H9 (cell line): ENCODE data around the gene DNAJC5. TPM values are rescaled to one million over a fixed set of nuclear protein-coding genes. Genes with fewer than 3 reads are reported as not detected.

Experiments used
- DNase-seq: peaks from one replicate; pipeline ENCODE4 v3.0.0-alpha.2; 2017
- H2AFZ ChIP-seq: one replicate; pipeline ENCODE4 v1.6.1; 2013; ENCODE audit warnings: mild to moderate bottlenecking, low read length, control low read depth, moderate library complexity
- H2AK5ac ChIP-seq: 2 replicates; pipeline ENCODE4 v1.6.1; 2013; ENCODE audit warnings: low read length, control low read depth, mixed read lengths; ENCODE audit not compliant: insufficient read length
- H2BK120ac ChIP-seq: one replicate; pipeline ENCODE4 v1.6.1; 2013; ENCODE audit warnings: low read depth, mild to moderate bottlenecking, low read length, control low read depth, inconsistent platforms; ENCODE audit not compliant: poor library complexity, severe bottlenecking
- H2BK12ac ChIP-seq: 2 replicates; pipeline ENCODE4 v1.6.1; 2013; ENCODE audit warnings: low read length, control low read depth, mixed read lengths, low read depth; ENCODE audit not compliant: insufficient read length
- H2BK15ac ChIP-seq: 2 replicates; pipeline ENCODE4 v1.6.1; 2013; ENCODE audit warnings: low read depth, low read length, control low read depth
- H2BK20ac ChIP-seq: one replicate; pipeline ENCODE4 v1.6.1; 2013; ENCODE audit warnings: low read depth, mild to moderate bottlenecking, low read length, control low read depth, inconsistent platforms; ENCODE audit not compliant: poor library complexity, severe bottlenecking
- H2BK5ac ChIP-seq: 2 replicates; pipeline ENCODE4 v1.6.1; 2013; ENCODE audit warnings: low read length, control low read depth, mixed read lengths; ENCODE audit not compliant: insufficient read length
- H3K14ac ChIP-seq: 2 replicates; pipeline ENCODE4 v1.6.1; 2013; ENCODE audit warnings: low read length, control low read depth; ENCODE audit not compliant: insufficient read depth
- H3K18ac ChIP-seq: 2 replicates; pipeline ENCODE4 v1.6.1; 2013; ENCODE audit warnings: low read depth, mild to moderate bottlenecking, mixed read lengths, low read length, control low read depth; ENCODE audit not compliant: insufficient read length
- H3K23ac ChIP-seq: 2 replicates; pipeline ENCODE4 v1.6.1; 2013; ENCODE audit warnings: low read length, control low read depth, mixed read lengths, low read depth; ENCODE audit not compliant: insufficient read length
- H3K23me2 ChIP-seq: 2 replicates; pipeline ENCODE4 v1.6.1; 2013; ENCODE audit warnings: low read depth, mild to moderate bottlenecking, mixed read lengths, low read length, control low read depth; ENCODE audit not compliant: insufficient read length, poor library complexity, severe bottlenecking
- H3K27ac ChIP-seq: 2 replicates; pipeline ENCODE4 v1.5.1; 2013; ENCODE audit warnings: low read length, control low read depth, mixed read lengths, low read depth; ENCODE audit not compliant: insufficient read length
- H3K27me3 ChIP-seq: 2 replicates; pipeline ENCODE4 v1.6.1; 2013; ENCODE audit warnings: low read length, control low read depth, inconsistent platforms; ENCODE audit not compliant: insufficient read depth
- H3K4ac ChIP-seq: 2 replicates; pipeline ENCODE4 v1.6.1; 2013; ENCODE audit warnings: low read depth, mild to moderate bottlenecking, control low read depth, inconsistent platforms, low read length, moderate library complexity
- H3K4me1 ChIP-seq: 2 replicates; pipeline ENCODE4 v1.6.1; 2013; ENCODE audit warnings: low read length, control low read depth, inconsistent platforms; ENCODE audit not compliant: insufficient read depth
- H3K4me2 ChIP-seq: 2 replicates; pipeline ENCODE4 v1.6.1; 2013; ENCODE audit warnings: low read length, control low read depth, mixed read lengths; ENCODE audit not compliant: insufficient read length, insufficient read depth
- H3K56ac ChIP-seq: 2 replicates; pipeline ENCODE4 v1.6.1; 2013; ENCODE audit warnings: low read depth, mild to moderate bottlenecking, mixed read lengths, low read length, control low read depth; ENCODE audit not compliant: insufficient read length
- H3K79me1 ChIP-seq: 2 replicates; pipeline ENCODE4 v1.6.1; 2013; ENCODE audit warnings: low read depth, mild to moderate bottlenecking, moderate library complexity, low read length, control low read depth, inconsistent platforms; ENCODE audit not compliant: insufficient read depth, poor library complexity, severe bottlenecking
- H3K79me2 ChIP-seq: 2 replicates; pipeline ENCODE4 v1.6.1; 2013; ENCODE audit warnings: low read length, control low read depth, inconsistent platforms; ENCODE audit not compliant: insufficient read depth
- H3K9ac ChIP-seq: 2 replicates; pipeline ENCODE4 v1.6.1; 2013; ENCODE audit warnings: low read length, control low read depth, mixed read lengths; ENCODE audit not compliant: insufficient read length; ENCODE audit errors: extremely low read depth
- H3K9me3 ChIP-seq: one replicate; pipeline ENCODE4 v1.6.1; 2013; ENCODE audit warnings: low read depth, low read length, inconsistent platforms; ENCODE audit not compliant: control insufficient read depth
- H3T11ph ChIP-seq: one replicate; pipeline ENCODE4 v1.6.1; 2013; ENCODE audit warnings: mild to moderate bottlenecking, low read length, control low read depth, inconsistent platforms
- H4K20me1 ChIP-seq: one replicate; pipeline ENCODE4 v1.6.1; 2013; ENCODE audit not compliant: control insufficient read depth, insufficient read length, insufficient read depth
- H4K5ac ChIP-seq: 2 replicates; pipeline ENCODE4 v1.6.1; 2013; ENCODE audit warnings: low read depth, mild to moderate bottlenecking, mixed read lengths, low read length, control low read depth; ENCODE audit not compliant: insufficient read length
- H4K8ac ChIP-seq: replicated peaks from 2 replicates; pipeline ENCODE4 v1.6.1; 2013; ENCODE audit warnings: low read length, control low read depth, mixed read lengths, low read depth; ENCODE audit not compliant: insufficient read length
- H4K91ac ChIP-seq: 2 replicates; pipeline ENCODE4 v1.6.1; 2013; ENCODE audit warnings: low read depth, mild to moderate bottlenecking, moderate library complexity, mixed read lengths, low read length, control low read depth; ENCODE audit not compliant: insufficient read length
- H3K27ac Mint-ChIP-seq, 3 experiments: 2 replicates in 2 of 3; 3 replicates in 1 of 3; pipeline ENCODE4 v1.8.0; 2020 to 2021; ENCODE audit warnings: mixed read lengths in 3 of 3, mild to moderate bottlenecking in 1 of 3, moderate library complexity in 1 of 3
- H3K27me3 Mint-ChIP-seq: 2 replicates; pipeline ENCODE4 v1.8.0; 2021; ENCODE audit warnings: low read depth, mild to moderate bottlenecking, moderate library complexity, mixed read lengths
- H3K36me3 Mint-ChIP-seq, 3 experiments: 2 replicates in 2 of 3; 3 replicates in 1 of 3; pipeline ENCODE4 v1.8.0; 2020 to 2021; ENCODE audit warnings: low read depth in 3 of 3, mixed read lengths in 3 of 3; ENCODE audit not compliant: insufficient read depth in 1 of 3
- H3K4me1 Mint-ChIP-seq, 2 experiments: 2 replicates each; pipeline ENCODE4 v1.8.0; 2020; ENCODE audit warnings: mixed read lengths in 2 of 2
- H3K4me3 Mint-ChIP-seq, 2 experiments: 2 replicates in 1 of 2; 3 replicates in 1 of 2; pipeline ENCODE4 v1.8.0; 2020 to 2021; ENCODE audit warnings: mild to moderate bottlenecking in 2 of 2, mixed read lengths in 2 of 2, moderate library complexity in 1 of 2
- H3K9me3 Mint-ChIP-seq, 2 experiments: 2 replicates in 1 of 2; 3 replicates in 1 of 2; pipeline ENCODE4 v1.8.0; 2020; ENCODE audit warnings: mild to moderate bottlenecking in 2 of 2, mixed read lengths in 2 of 2, moderate library complexity in 1 of 2
- WGBS: extraction: QIAGEN DNeasy Blood & Tissue Kit; methylation state at CpG from one replicate; pipeline ENCODE4 v1.1.7; 2013; ENCODE audit warnings: missing lambda C conversion rate, low lambda C conversion rate, mixed read lengths; ENCODE audit not compliant: insufficient read length; ENCODE audit errors: extremely low coverage; 5-methylcytosine and 5-hydroxymethylcytosine counted together
- total RNA-seq: library from RNA; stranded (reverse); gene quantifications from 2 replicates; pipeline ENCODE4 v1.2.1, GENCODE V29; 2021
- TF ChIP-seq, protein P1 (sequence below): fragments of 200-600 bp; sonication (generic); conservative IDR thresholded peaks from 3 replicates; pipeline ENCODE4 v1.8.0; 2021; ENCODE audit warnings: antibody characterized with exemption, mild to moderate bottlenecking

The DNAJC5 gene
- total RNA-seq, 1 experiment from 2014 or later, result 43.0 TPM

GRCh38 chr20:63945031-63945658 lies 50.2 kb downstream of the DNAJC5 start:
- Mint-ChIP-seq H3K27me3 (no peaks in the 10 kb centered on the region), H3K4me1 (peaks cover 16 to 30% of the 10 kb centered on the region in 2 experiments), H3K27ac (peak overlapping the region in 1 of 3 experiments; percentile 23; a peak in 2 of 7 replicates), H3K36me3 (peaks cover 5 to 29% (median 22%) of the 10 kb centered on the region in 3 experiments), H3K4me3 (no peak overlapping the region), H3K9me3 (peaks cover 4 to 7% of the 10 kb centered on the region in 2 experiments; a peak in 3 of 5 replicates)
- Histone ChIP-seq H3K14ac (no peak overlapping the region), H3K9ac (no peak overlapping the region), H3K79me1 (no peaks in the 10 kb centered on the region), H4K8ac (no peak overlapping the region), H4K91ac (no peak overlapping the region), H3K56ac (no peak overlapping the region), H4K5ac (no peak overlapping the region), H2BK12ac (no peak overlapping the region), H2BK15ac (no peak overlapping the region), H2AK5ac (no peak overlapping the region), H3K79me2 (peaks cover 3% of the 10 kb centered on the region; the same call in 1 of the 2 replicates), H2BK120ac (no peak overlapping the region), H3K23me2 (peaks cover 7% of the 10 kb centered on the region), H2AFZ (no peak overlapping the region), H2BK5ac (no peak overlapping the region), H4K20me1 (peaks cover 3% of the 10 kb centered on the region), H3T11ph (no peak overlapping the region), H3K4me2 (no peak overlapping the region), H2BK20ac (no peak overlapping the region), H3K4me1 (no peaks in the 10 kb centered on the region), H3K23ac (no peak overlapping the region), H3K9me3 (no peaks in the 10 kb centered on the region), H3K27me3 (no peaks in the 10 kb centered on the region), H3K27ac (no peak overlapping the region), H3K4ac (no peak overlapping the region), H3K18ac (no peak overlapping the region)
- no peak for DNase-seq
- no CpG with 5 or more reads among the region's 17 CpGs for WGBS
- TF ChIP-seq, protein P1, sequence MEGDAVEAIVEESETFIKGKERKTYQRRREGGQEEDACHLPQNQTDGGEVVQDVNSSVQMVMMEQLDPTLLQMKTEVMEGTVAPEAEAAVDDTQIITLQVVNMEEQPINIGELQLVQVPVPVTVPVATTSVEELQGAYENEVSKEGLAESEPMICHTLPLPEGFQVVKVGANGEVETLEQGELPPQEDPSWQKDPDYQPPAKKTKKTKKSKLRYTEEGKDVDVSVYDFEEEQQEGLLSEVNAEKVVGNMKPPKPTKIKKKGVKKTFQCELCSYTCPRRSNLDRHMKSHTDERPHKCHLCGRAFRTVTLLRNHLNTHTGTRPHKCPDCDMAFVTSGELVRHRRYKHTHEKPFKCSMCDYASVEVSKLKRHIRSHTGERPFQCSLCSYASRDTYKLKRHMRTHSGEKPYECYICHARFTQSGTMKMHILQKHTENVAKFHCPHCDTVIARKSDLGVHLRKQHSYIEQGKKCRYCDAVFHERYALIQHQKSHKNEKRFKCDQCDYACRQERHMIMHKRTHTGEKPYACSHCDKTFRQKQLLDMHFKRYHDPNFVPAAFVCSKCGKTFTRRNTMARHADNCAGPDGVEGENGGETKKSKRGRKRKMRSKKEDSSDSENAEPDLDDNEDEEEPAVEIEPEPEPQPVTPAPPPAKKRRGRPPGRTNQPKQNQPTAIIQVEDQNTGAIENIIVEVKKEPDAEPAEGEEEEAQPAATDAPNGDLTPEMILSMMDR, result no peak
